Omental fat pad (tissue), 4 donors: ENCODE results near the gene CACNA2D3. TPM values are rescaled to one million over a fixed set of nuclear protein-coding genes. Genes with fewer than 3 reads are reported as not detected.

Experiments used
- ATAC-seq: fragments of 150-250 bp; one replicate; pipeline ENCODE4 v1.9.1; 2016; ENCODE audit warnings: mild to moderate bottlenecking, moderate library complexity; ENCODE audit not compliant: low FRiP score
- DNase-seq: peaks from one replicate; pipeline ENCODE4 v3.0.0-alpha.2; 2019; ENCODE audit warnings: low spot score
- total RNA-seq, 4 donors: library from RNA; depleted of rRNA; stranded (reverse); fragments of >200 nt; gene quantifications; one replicate each; pipeline ENCODE4 v1.1.0, GENCODE V29; 2016
- TF ChIP-seq, protein P1 (sequence below), 3 donors: fragments of 450-650 bp; IDR thresholded peaks; one replicate each; pipeline ENCODE4 v1.5.1; 2016 to 2017; ENCODE audit warnings: antibody characterized with exemption in 3 of 3, mild to moderate bottlenecking in 3 of 3, moderate library complexity in 2 of 3

CACNA2D3 gene
- total RNA-seq, 4 donors from 2014 or later: 2.6 to 6.1 (median 4.5) TPM

DNA sequence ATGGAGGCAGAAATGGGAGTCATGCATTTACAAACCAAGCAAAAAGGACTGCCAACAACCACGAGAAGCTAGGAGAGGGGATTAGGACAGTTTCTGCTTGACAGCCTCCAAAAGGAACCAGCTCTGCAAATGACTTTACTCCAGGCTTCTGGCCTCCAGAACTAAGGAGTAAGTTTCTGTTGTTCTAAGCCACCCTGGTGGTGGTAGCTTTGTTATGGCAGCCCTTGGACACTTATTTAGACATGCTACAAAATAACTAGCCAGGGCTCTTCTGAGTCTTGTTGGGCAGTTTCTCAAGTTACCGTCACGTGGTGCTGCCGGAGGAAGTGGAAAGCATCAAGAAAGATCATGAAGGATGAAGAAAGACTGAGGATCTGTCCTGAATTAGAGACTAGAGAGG lies 419.0 kb downstream of the CACNA2D3 start:
- ATAC-seq (no peak), DNase-seq (no peak)
- TF ChIP-seq, protein P1, sequence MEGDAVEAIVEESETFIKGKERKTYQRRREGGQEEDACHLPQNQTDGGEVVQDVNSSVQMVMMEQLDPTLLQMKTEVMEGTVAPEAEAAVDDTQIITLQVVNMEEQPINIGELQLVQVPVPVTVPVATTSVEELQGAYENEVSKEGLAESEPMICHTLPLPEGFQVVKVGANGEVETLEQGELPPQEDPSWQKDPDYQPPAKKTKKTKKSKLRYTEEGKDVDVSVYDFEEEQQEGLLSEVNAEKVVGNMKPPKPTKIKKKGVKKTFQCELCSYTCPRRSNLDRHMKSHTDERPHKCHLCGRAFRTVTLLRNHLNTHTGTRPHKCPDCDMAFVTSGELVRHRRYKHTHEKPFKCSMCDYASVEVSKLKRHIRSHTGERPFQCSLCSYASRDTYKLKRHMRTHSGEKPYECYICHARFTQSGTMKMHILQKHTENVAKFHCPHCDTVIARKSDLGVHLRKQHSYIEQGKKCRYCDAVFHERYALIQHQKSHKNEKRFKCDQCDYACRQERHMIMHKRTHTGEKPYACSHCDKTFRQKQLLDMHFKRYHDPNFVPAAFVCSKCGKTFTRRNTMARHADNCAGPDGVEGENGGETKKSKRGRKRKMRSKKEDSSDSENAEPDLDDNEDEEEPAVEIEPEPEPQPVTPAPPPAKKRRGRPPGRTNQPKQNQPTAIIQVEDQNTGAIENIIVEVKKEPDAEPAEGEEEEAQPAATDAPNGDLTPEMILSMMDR (IDR thresholded peaks at IDR 0.05): no peak

DNA sequence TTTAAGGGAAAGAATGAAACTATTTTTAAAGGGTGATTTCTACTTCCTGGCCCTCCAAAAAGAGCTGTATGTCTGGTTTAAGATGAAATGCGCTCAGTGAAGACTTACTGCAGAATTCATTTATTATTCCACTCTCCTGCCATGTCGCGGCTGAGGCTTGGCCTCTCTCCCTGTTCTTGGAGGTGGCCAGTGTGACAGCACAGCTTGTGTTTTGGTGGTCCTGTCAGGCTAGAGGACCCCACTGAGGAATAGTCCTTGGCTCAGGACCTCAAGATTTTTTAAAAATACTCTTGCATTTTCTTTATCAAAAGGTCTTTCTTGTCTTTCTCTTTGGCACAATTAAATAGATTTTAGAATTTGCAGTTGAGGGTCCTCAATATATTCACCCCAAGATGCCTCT lies 421.1 kb downstream of the CACNA2D3 start:
- TF ChIP-seq, protein P1 (IDR thresholded peaks at IDR 0.05): no peak

DNA sequence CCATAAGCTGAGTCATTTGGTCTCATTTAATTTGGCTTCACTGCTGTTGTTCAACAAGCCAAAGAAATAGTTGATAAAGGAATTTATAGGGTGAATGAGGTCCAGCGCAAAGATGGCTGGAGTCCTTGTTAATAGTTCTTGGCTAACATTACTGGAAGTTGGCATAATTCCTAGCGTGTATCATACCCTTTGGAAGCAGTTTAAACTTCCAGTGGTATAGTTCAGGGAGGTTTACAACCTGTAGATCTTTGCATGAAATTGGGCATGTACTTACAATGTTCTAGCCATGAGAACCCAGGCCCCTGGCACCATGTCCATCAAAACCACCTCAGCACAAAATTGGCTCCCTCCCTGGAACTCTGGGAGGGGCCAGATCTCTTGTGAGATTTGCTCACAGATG lies 424.7 kb downstream of the CACNA2D3 start:
- TF ChIP-seq, protein P1 (IDR thresholded peaks at IDR 0.05): no peak
- DNase-seq (no peak), ATAC-seq (no peak)

More for the DNA sequence above, 421.1 kb downstream of the CACNA2D3 start:
- no peak for DNase-seq
- no peak for ATAC-seq

DNA sequence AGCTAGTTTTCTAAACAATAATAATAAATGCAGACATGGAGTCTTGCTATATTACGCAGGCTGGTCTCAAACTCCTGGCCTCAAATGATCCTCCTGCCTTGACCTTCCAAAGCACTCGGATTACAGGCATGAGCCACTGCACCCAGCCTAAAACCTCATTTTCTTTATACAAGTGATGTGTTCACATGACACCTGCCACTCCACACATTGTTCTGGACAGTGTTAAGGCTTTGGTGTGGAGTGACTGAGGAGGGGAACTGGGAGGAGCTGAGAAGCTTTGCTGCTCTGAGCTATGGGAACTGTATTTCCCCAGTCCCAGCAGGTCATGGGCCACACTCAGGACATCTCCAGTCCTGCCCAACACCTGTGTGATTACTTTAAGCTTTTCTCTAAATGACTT lies 425.5 kb downstream of the CACNA2D3 start:
- ATAC-seq (no peak), DNase-seq (no peak)
- TF ChIP-seq, protein P1 (IDR thresholded peaks at IDR 0.05): no peak

DNA sequence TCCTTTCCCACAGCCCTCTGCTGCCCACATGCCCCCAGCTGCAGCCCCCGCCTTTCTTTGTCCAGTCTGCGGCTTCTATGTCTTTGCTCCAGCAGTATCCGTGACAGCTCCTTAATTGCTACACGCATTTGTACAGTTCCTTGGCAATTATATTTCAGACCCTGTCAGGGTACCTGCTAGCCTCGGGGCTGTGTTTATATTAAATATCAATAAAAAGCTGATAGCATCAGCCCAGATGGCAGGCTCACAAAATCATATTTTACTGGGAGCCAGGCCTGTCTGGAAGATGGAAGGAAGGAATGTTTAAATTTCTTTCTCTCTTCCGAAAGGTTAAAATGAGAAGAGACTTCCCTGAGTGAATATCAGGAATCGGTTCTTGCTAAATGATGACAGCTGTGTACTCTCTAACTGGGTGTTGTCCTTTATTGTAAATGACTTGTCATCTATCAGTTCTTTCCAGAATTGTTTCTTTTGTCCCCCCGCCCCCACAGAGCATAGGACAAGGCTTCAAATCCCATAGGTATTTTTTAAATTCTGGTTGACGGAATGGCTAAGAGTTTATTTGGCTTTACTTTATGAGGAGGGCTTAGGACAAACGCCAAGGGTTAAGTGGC lies 427.4 kb downstream of the CACNA2D3 start:
- ATAC-seq: no peak
- DNase-seq: no peak
- TF ChIP-seq, protein P1 (IDR thresholded peaks at IDR 0.05): no peak

DNA sequence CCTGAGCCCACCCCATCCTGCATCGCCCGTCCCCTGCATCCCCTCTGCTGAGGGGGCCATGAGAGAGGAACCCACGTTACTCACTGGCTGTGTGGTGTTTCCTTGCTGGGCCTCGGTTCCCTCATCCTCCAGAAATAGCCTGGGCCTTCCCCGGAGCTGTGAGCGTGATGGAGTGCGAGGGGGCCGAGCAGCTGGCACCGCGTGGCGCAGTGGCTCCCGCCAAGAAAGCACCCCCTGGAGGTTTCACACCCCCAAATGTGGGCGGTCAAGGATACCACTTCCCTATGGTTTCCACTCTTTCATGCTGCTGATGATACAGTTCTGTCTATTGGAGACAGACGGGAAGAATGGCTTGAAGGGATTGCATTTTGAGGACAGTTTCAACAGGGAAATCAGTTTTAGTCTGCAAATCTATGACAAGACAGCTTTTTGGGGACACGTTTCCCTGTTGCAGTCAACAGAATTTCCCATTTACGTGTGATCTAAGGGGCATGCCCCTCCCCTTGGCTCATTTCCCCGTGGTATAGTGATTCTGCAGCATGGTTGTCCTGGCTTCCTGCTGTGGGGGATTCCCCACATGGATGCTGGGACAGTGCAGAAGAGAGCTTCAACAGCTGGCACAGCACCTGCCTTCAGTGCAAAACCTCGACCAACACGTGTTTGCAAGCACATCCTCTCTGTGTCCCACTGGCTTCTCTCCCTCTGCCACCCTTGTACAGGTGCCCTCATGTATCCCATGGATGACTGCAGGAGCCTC lies 428.0 kb downstream of the CACNA2D3 start:
- TF ChIP-seq, protein P1 (IDR thresholded peaks at IDR 0.05): no peak
- DNase-seq (no peak), ATAC-seq (no peak)

DNA sequence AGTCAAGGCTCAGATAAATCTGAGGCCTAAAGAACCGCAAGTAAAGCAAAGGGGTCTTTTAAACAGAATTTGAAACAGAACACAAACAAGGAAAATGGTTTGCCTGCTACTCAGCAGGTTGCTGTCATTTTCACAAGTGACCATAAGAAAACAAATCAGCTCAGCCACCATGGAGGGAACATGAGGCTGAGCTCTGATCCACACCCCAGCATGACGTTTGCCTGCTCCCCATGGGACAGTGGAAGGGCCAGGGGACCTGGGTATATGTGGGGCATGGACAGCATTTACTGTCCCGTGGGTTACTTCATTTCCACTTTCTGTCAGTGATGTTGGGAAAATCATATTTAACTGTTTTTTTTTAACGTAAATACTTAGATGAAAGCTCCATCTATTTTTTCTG lies 434.3 kb downstream of the CACNA2D3 start:
- no peak for ATAC-seq
- DNase-seq: no peak
- TF ChIP-seq, protein P1 (IDR thresholded peaks at IDR 0.05): no peak
